ENCODE measurements around the gene TRAPPC2L. TPM values are rescaled to one million over a fixed set of nuclear protein-coding genes. Genes with fewer than 3 reads are reported as not detected.

Gene TRAPPC2L
- total RNA-seq, 1 experiment from 2014 or later = 101 TPM

GRCh38 chr16:88864521-88864920, 7.6 kb downstream of the TRAPPC2L start:
- H3K27ac ChIP-seq = no peak overlapping the region
- CTCF ChIA-PET = no interaction called here

GRCh38 chr16:88865310-88865709, 8.4 kb downstream of the TRAPPC2L start:
- Histone ChIP-seq H3K4me3 (no peak overlapping the region), H4K20me1 (ENCODE audit: insufficient read depth) (no peaks in the 10 kb centered on the region), H3K9me3 (ENCODE audit: insufficient read depth, low read depth) (no peaks in the 10 kb centered on the region), H3K36me3 (ENCODE audit: low read depth) (no peaks in the 10 kb centered on the region), H3K27me3 (ENCODE audit: insufficient read depth, low read depth) (peaks cover 35% of the 10 kb centered on the region), H3K27ac (no peak overlapping the region), H3F3A (ENCODE audit: insufficient read depth, low read depth) (no peaks in the 10 kb centered on the region), H3K9me2 (ENCODE audit: insufficient read depth) (no peaks in the 10 kb centered on the region), H3K4me1 (replicated peaks; ENCODE audit: insufficient read depth) (no peaks in the 10 kb centered on the region), H3K79me2 (ENCODE audit: low read depth) (no peaks in the 10 kb centered on the region), H2AFZ (no peak overlapping the region), H3K4me2 (no peak overlapping the region)
- TF ChIP-seq CTCF (conservative IDR thresholded peaks at IDR 0.05) (no peak), EZH2 (IDR thresholded peaks at IDR 0.05; ENCODE audit: low read depth) (no peak)
- POLR2A ChIA-PET (ENCODE audit: unreplicated experiment) = no interaction called here
- no peak for DNase-seq
- BruUV-seq (replicated peaks) = no TSS peak
- intact Hi-C loops (cut with micrococcal nuclease; ENCODE audit: unreplicated experiment) = no loop called here
- CTCF ChIA-PET = no interaction called here

More at GRCh38 chr16:88864521-88864920, 7.6 kb downstream of the TRAPPC2L start:
- Histone ChIP-seq H3K9me2 (ENCODE audit: insufficient read depth) (no peaks in the 10 kb centered on the region), H3K4me2 (no peak overlapping the region), H3K9me3 (ENCODE audit: insufficient read depth, low read depth) (no peaks in the 10 kb centered on the region), H3K4me3 (no peak overlapping the region), H2AFZ (no peak overlapping the region), H4K20me1 (ENCODE audit: insufficient read depth) (no peaks in the 10 kb centered on the region), H3K27me3 (ENCODE audit: insufficient read depth, low read depth) (peaks cover 27% of the 10 kb centered on the region), H3F3A (ENCODE audit: insufficient read depth, low read depth) (no peaks in the 10 kb centered on the region), H3K36me3 (ENCODE audit: low read depth) (no peaks in the 10 kb centered on the region), H3K4me1 (replicated peaks; ENCODE audit: insufficient read depth) (no peaks in the 10 kb centered on the region), H3K79me2 (ENCODE audit: low read depth) (no peaks in the 10 kb centered on the region)
- POLR2A ChIA-PET (ENCODE audit: unreplicated experiment) = no interaction called here
- intact Hi-C loops (cut with micrococcal nuclease; ENCODE audit: unreplicated experiment) = no loop called here
- TF ChIP-seq EZH2 (IDR thresholded peaks at IDR 0.05; ENCODE audit: low read depth) (no peak), CTCF (conservative IDR thresholded peaks at IDR 0.05) (no peak)
- DNase-seq = no peak
- BruUV-seq (replicated peaks) = no TSS peak

- ChIA-PET CTCF (no interaction called here), POLR2A (ENCODE audit: unreplicated experiment) (no interaction called here)
- Histone ChIP-seq H3K9me3 (ENCODE audit: insufficient read depth, low read depth) (no peaks in the 10 kb centered on the region), H2AFZ (no peak overlapping the region), H3K36me3 (ENCODE audit: low read depth) (no peaks in the 10 kb centered on the region), H3F3A (ENCODE audit: insufficient read depth, low read depth) (no peaks in the 10 kb centered on the region), H3K27me3 (ENCODE audit: insufficient read depth, low read depth) (peaks cover 39% of the 10 kb centered on the region), H3K27ac (no peak overlapping the region), H3K4me1 (replicated peaks; ENCODE audit: insufficient read depth) (no peaks in the 10 kb centered on the region), H3K4me3 (no peak overlapping the region), H3K4me2 (no peak overlapping the region), H3K9me2 (ENCODE audit: insufficient read depth) (no peaks in the 10 kb centered on the region), H3K79me2 (ENCODE audit: low read depth) (no peaks in the 10 kb centered on the region), H4K20me1 (ENCODE audit: insufficient read depth) (no peaks in the 10 kb centered on the region)
- TF ChIP-seq EZH2 (IDR thresholded peaks at IDR 0.05; ENCODE audit: low read depth) (no peak), CTCF (conservative IDR thresholded peaks at IDR 0.05) (no peak)
- intact Hi-C loops (cut with micrococcal nuclease; ENCODE audit: unreplicated experiment) = no loop called here
- no peak for DNase-seq
- no TSS peak for BruUV-seq (replicated peaks)
Measured at GRCh38 chr16:88865742-88866141, 8.8 kb downstream of the TRAPPC2L start.
